ENCODE data around the gene PSMB11. TPM values are rescaled to one million over a fixed set of nuclear protein-coding genes. Genes with fewer than 3 reads are reported as not detected.
"Not testable (repeated sequence)": the region's sequence is repeated elsewhere in the genome, so short reads cannot be mapped to it uniquely, and the experiment has no call there.

PSMB11 gene
- total RNA-seq, 1 donor: not detected

- Histone ChIP-seq H3K4me3 (ENCODE audit: insufficient read depth, low read length) (peak within 1 kb of the TSS; percentile 76), H3K4me2 (ENCODE audit: insufficient read depth, low read length) (peak within 1 kb of the TSS; percentile 84), H2AFZ (ENCODE audit: low read length) (peak within 1 kb of the TSS; percentile 95), H4K20me1 (ENCODE audit: insufficient read depth, low read length) (no peaks in the 10 kb centered on the region), H3K36me3 (ENCODE audit: insufficient read depth, low read length) (no peaks in the 10 kb centered on the region), H3K27ac (ENCODE audit: low read depth, low read length) (peak within 1 kb of the TSS; percentile 64), H3K4me1 (ENCODE audit: insufficient read depth, low read length) (peaks cover 21% of the 10 kb centered on the region), H3K27me3 (ENCODE audit: insufficient read depth, low read length) (no peaks in the 10 kb centered on the region), H3K79me2 (ENCODE audit: insufficient read depth, low read length) (no peaks in the 10 kb centered on the region), H3K9me3 (ENCODE audit: low read depth, low read length) (no peaks in the 10 kb centered on the region)
- TF ChIP-seq, protein P1, sequence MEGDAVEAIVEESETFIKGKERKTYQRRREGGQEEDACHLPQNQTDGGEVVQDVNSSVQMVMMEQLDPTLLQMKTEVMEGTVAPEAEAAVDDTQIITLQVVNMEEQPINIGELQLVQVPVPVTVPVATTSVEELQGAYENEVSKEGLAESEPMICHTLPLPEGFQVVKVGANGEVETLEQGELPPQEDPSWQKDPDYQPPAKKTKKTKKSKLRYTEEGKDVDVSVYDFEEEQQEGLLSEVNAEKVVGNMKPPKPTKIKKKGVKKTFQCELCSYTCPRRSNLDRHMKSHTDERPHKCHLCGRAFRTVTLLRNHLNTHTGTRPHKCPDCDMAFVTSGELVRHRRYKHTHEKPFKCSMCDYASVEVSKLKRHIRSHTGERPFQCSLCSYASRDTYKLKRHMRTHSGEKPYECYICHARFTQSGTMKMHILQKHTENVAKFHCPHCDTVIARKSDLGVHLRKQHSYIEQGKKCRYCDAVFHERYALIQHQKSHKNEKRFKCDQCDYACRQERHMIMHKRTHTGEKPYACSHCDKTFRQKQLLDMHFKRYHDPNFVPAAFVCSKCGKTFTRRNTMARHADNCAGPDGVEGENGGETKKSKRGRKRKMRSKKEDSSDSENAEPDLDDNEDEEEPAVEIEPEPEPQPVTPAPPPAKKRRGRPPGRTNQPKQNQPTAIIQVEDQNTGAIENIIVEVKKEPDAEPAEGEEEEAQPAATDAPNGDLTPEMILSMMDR (IDR thresholded peaks at IDR 0.05; ENCODE audit: extremely low read depth, low read depth, low read length): no peak
- DNase-seq (ENCODE audit: insufficient read length, low spot score, missing footprints): peak; percentile 98
These were observed 31.9 kb upstream of the PSMB11 start, which contains the start of gene C14orf93 for GRCh38 chr14:23009939-23010726. Gene C14orf93 (minus strand): TSS chr14:23010143. CDS start chr14:22999023, 11,120 bp downstream.

- Histone ChIP-seq H3K4me2 (ENCODE audit: insufficient read depth, low read length) (no peak overlapping the region), H3K36me3 (ENCODE audit: insufficient read depth, low read length) (no peaks in the 10 kb centered on the region), H3K27ac (ENCODE audit: low read depth, low read length) (no peak overlapping the region), H2AFZ (ENCODE audit: low read length) (peak overlapping the region; percentile 47), H3K4me1 (ENCODE audit: insufficient read depth, low read length) (peaks cover 4% of the 10 kb centered on the region), H3K9me3 (ENCODE audit: low read depth, low read length) (no peaks in the 10 kb centered on the region), H3K27me3 (ENCODE audit: insufficient read depth, low read length) (no peaks in the 10 kb centered on the region), H4K20me1 (ENCODE audit: insufficient read depth, low read length) (no peaks in the 10 kb centered on the region), H3K79me2 (ENCODE audit: insufficient read depth, low read length) (no peaks in the 10 kb centered on the region), H3K4me3 (ENCODE audit: insufficient read depth, low read length) (no peak overlapping the region)
- TF ChIP-seq, protein P1 (IDR thresholded peaks at IDR 0.05; ENCODE audit: extremely low read depth, low read depth, low read length): no peak
- DNase-seq (ENCODE audit: insufficient read length, low spot score, missing footprints): no peak
These were observed 28.8 kb upstream of the PSMB11 start for GRCh38 chr14:23013054-23013748.

DNA sequence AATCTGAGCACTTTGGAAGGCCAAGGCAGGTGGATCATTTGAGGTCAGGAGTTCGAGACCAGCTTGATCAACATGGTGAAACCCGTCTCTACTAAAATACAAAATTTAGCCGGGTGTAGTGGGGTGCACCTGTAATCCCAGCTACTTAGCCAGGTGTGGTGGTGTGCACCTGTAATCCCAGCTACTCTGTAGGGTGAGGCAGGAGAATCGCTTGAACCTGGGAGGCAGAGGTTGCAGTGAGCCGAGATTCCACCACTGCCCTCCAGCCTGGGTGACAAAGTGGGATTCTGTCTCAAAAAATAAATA is 28.3 kb upstream of the PSMB11 start:
- not testable (repeated sequence) for H3K36me3 ChIP-seq (ENCODE audit: insufficient read depth, low read length); H4K20me1 ChIP-seq (ENCODE audit: insufficient read depth, low read length); DNase-seq (ENCODE audit: insufficient read length, low spot score, missing footprints); H3K79me2 ChIP-seq (ENCODE audit: insufficient read depth, low read length); H3K27ac ChIP-seq (ENCODE audit: low read depth, low read length); H3K4me2 ChIP-seq (ENCODE audit: insufficient read depth, low read length); H3K4me3 ChIP-seq (ENCODE audit: insufficient read depth, low read length); H3K27me3 ChIP-seq (ENCODE audit: insufficient read depth, low read length); H3K4me1 ChIP-seq (ENCODE audit: insufficient read depth, low read length); H2AFZ ChIP-seq (ENCODE audit: low read length); H3K9me3 ChIP-seq (ENCODE audit: low read depth, low read length)

DNA sequence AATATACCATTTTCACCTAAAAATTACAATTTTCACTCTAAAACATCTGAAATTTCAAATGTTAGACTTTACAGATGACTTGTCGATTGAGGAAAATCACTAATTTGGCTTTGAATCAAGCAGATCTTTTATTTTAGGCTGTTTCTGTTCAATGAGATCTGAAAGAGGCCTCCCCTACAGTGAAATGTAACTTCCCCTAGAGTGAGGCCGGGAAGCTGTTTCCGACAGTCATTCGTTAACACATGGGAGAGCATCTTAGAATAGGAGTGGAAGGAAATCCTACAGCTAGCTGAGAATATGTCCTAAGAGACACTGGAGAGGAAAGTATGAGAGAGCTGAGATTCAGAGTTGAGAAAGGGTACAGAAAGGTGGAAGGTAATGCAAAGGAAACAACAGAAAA is 26.4 kb upstream of the PSMB11 start:
- no peaks in the 10 kb centered on the region for H3K36me3 ChIP-seq (ENCODE audit: insufficient read depth, low read length)
- no peak overlapping the region for H3K27ac ChIP-seq (ENCODE audit: low read depth, low read length)
- no peak overlapping the region for H3K4me2 ChIP-seq (ENCODE audit: insufficient read depth, low read length)
- H3K9me3 ChIP-seq (ENCODE audit: low read depth, low read length): no peaks in the 10 kb centered on the region
- no peaks in the 10 kb centered on the region for H4K20me1 ChIP-seq (ENCODE audit: insufficient read depth, low read length)
- no peaks in the 10 kb centered on the region for H3K79me2 ChIP-seq (ENCODE audit: insufficient read depth, low read length)
- TF ChIP-seq, protein P1 (IDR thresholded peaks at IDR 0.05; ENCODE audit: extremely low read depth, low read depth, low read length): no peak
- no peak overlapping the region for H3K4me3 ChIP-seq (ENCODE audit: insufficient read depth, low read length)
- DNase-seq (ENCODE audit: insufficient read length, low spot score, missing footprints): peak; percentile 57
- H2AFZ ChIP-seq (ENCODE audit: low read length): no peak overlapping the region
- no peaks in the 10 kb centered on the region for H3K27me3 ChIP-seq (ENCODE audit: insufficient read depth, low read length)
- no peaks in the 10 kb centered on the region for H3K4me1 ChIP-seq (ENCODE audit: insufficient read depth, low read length)
